HUES6 (cell line): ENCODE results near the gene GOLGA1.

Experiments
- H3K27ac ChIP-seq: 2 replicates; pipeline ENCODE4 v1.7.0; 2013; ENCODE audit warnings: low read depth, mild to moderate bottlenecking, low read length, inconsistent platforms
- H3K27me3 ChIP-seq: 2 replicates; pipeline ENCODE4 v1.6.1; 2013; ENCODE audit warnings: low read length; ENCODE audit not compliant: control insufficient read depth, insufficient read depth
- H3K36me3 ChIP-seq: 2 replicates; pipeline ENCODE4 v1.6.1; 2013; ENCODE audit warnings: low read length; ENCODE audit not compliant: control insufficient read depth, insufficient read depth
- H3K4me1 ChIP-seq: 2 replicates; pipeline ENCODE4 v1.6.1; 2013; ENCODE audit warnings: low read length; ENCODE audit not compliant: control insufficient read depth, insufficient read depth
- H3K4me3 ChIP-seq: 2 replicates; pipeline ENCODE4 v1.5.1; 2013; ENCODE audit warnings: low read depth, low read length
- H3K9ac ChIP-seq: one replicate; pipeline ENCODE4 v1.6.1; 2013; ENCODE audit warnings: mild to moderate bottlenecking, low read length
- H3K9me3 ChIP-seq: 2 replicates; pipeline ENCODE4 v1.6.1; 2013; ENCODE audit warnings: low read depth, low read length; ENCODE audit not compliant: control insufficient read depth, insufficient read depth

The GOLGA1 gene

GRCh38 chr9:124869986-124870560 is 70.8 kb downstream of the GOLGA1 start:
- H3K27ac ChIP-seq: peak overlapping the region; percentile 98; the same call in 1 of the 2 replicates
- peak overlapping the region; percentile 94 for H3K9ac ChIP-seq
- no peaks in the 10 kb centered on the region for H3K9me3 ChIP-seq
- H3K27me3 ChIP-seq: no peaks in the 10 kb centered on the region
- peaks cover 25% of the 10 kb centered on the region for H3K4me1 ChIP-seq
- H3K4me3 ChIP-seq: peak overlapping the region; percentile 97
- peaks cover 35% of the 10 kb centered on the region for H3K36me3 ChIP-seq

- Histone ChIP-seq H3K27me3 (no peaks in the 10 kb centered on the region), H3K36me3 (peaks cover 30% of the 10 kb centered on the region), H3K27ac (peak overlapping the region; percentile 98; the same call in 1 of the 2 replicates), H3K9ac (peak overlapping the region; percentile 94), H3K4me3 (peak overlapping the region; percentile 97), H3K9me3 (no peaks in the 10 kb centered on the region), H3K4me1 (peaks cover 25% of the 10 kb centered on the region)
Observed at GRCh38 chr9:124869466-124869985, 71.4 kb downstream of the GOLGA1 start.

GRCh38 chr9:124868511-124869465 is 72.1 kb downstream of the GOLGA1 start:
- Histone ChIP-seq H3K27me3 (no peaks in the 10 kb centered on the region), H3K4me3 (peak overlapping the region; percentile 97), H3K9me3 (no peaks in the 10 kb centered on the region), H3K9ac (peak overlapping the region; percentile 94), H3K27ac (peak overlapping the region; percentile 98), H3K36me3 (peaks cover 23% of the 10 kb centered on the region), H3K4me1 (peaks cover 25% of the 10 kb centered on the region)

- H3K27me3 ChIP-seq: no peaks in the 10 kb centered on the region
- no peaks in the 10 kb centered on the region for H3K9me3 ChIP-seq
- H3K9ac ChIP-seq: no peak overlapping the region
- H3K36me3 ChIP-seq: peaks cover 30% of the 10 kb centered on the region
- H3K27ac ChIP-seq: no peak overlapping the region
- H3K4me3 ChIP-seq: no peak overlapping the region
- H3K4me1 ChIP-seq: peaks cover 18% of the 10 kb centered on the region
Observed at GRCh38 chr9:124863371-124863871, 77.5 kb downstream of the GOLGA1 start.

GRCh38 chr9:124861342-124862229 is 79.3 kb downstream of the GOLGA1 start, which contains the start of the genes ARPC5L and RPL35:
ARPC5L (plus strand) TSS chr9:124862130; CDS start chr9:124869291, 7,161 bp downstream.
RPL35 (minus strand) TSS chr9:124861957; CDS start chr9:124861912, 45 bp downstream.
- H3K9ac ChIP-seq: peak within 1 kb of the TSS; percentile 100
- H3K27ac ChIP-seq: peak within 1 kb of the TSS; percentile 99
- H3K4me1 ChIP-seq: peaks cover 7% of the 10 kb centered on the region
- H3K4me3 ChIP-seq: peak within 1 kb of the TSS; percentile 89
- H3K9me3 ChIP-seq: no peaks in the 10 kb centered on the region
- H3K27me3 ChIP-seq: no peaks in the 10 kb centered on the region
- peaks cover 48% of the 10 kb centered on the region for H3K36me3 ChIP-seq

- Histone ChIP-seq H3K9me3 (no peaks in the 10 kb centered on the region), H3K4me3 (peak overlapping the region; percentile 89), H3K27ac (peak overlapping the region; percentile 99), H3K9ac (peak overlapping the region; percentile 100), H3K4me1 (peaks cover 7% of the 10 kb centered on the region), H3K27me3 (no peaks in the 10 kb centered on the region), H3K36me3 (peaks cover 49% of the 10 kb centered on the region)
Observed at GRCh38 chr9:124860582-124861341, 80.1 kb downstream of the GOLGA1 start.

- Histone ChIP-seq H3K27ac (no peak overlapping the region), H3K4me1 (peaks cover 7% of the 10 kb centered on the region), H3K4me3 (peak overlapping the region; percentile 89)
Observed at GRCh38 chr9:124859803-124860581, 80.9 kb downstream of the GOLGA1 start.

GRCh38 chr9:124858330-124859046 is 82.4 kb downstream of the GOLGA1 start:
- Histone ChIP-seq H3K9ac (no peak overlapping the region), H3K27me3 (no peaks in the 10 kb centered on the region), H3K9me3 (no peaks in the 10 kb centered on the region), H3K27ac (no peak overlapping the region), H3K4me1 (peaks cover 7% of the 10 kb centered on the region), H3K4me3 (no peak overlapping the region), H3K36me3 (peaks cover 49% of the 10 kb centered on the region)

More at GRCh38 chr9:124859803-124860581, 80.9 kb downstream of the GOLGA1 start:
- peak overlapping the region; percentile 100 for H3K9ac ChIP-seq
- H3K27me3 ChIP-seq: no peaks in the 10 kb centered on the region
- H3K9me3 ChIP-seq: no peaks in the 10 kb centered on the region
- H3K36me3 ChIP-seq: peaks cover 49% of the 10 kb centered on the region
